IMR-90 (cell line): ENCODE results near the gene BPGM. TPM values are rescaled to one million over a fixed set of nuclear protein-coding genes. Genes with fewer than 3 reads are reported as not detected.

Experiments
- ATAC-seq: fragments of 200-7000 bp; cut with Tn5 transposase; 2 replicates; pipeline ENCODE4 v1.9.1; 2020; ENCODE audit warnings: low read depth, mild to moderate bottlenecking, moderate library complexity
- BruUV-seq: library from RNA; stranded (reverse); fragments of 400-500 nt; replicated peaks from 2 replicates; lab custom pipeline; 2021; lab: Mats Ljungman, UMichigan
- CTCF ChIA-PET: fragments of 300-600 bp; formaldehyde crosslinking; extraction: SDS; loops from one replicate; lab custom pipeline; 2021; ENCODE audit warnings: antibody characterized with exemption; lab: Yijun Ruan, JAX
- POLR2A ChIA-PET: fragments of 300-600 bp; sonication (Branson Sonifier 250); formaldehyde crosslinking; loops from one replicate; lab custom pipeline; 2022; ENCODE audit warnings: antibody characterized with exemption; ENCODE audit not compliant: unreplicated experiment; lab: Charles Lee
- DNase-seq: peaks from one replicate; pipeline ENCODE4 v3.0.0; 2013
- H2AFZ ChIP-seq: replicated peaks from 2 replicates; pipeline ENCODE3; 2013; ENCODE audit warnings: low read length, mild to moderate bottlenecking; ENCODE audit not compliant: poor library complexity
- H2AK5ac ChIP-seq: 2 replicates; pipeline ENCODE4 v1.6.1; 2013; ENCODE audit warnings: low read depth, low read length, inconsistent platforms
- H2AK9ac ChIP-seq: replicated peaks from 2 replicates; pipeline ENCODE3; 2013; ENCODE audit warnings: mild to moderate bottlenecking, low read depth, low read length, moderate library complexity; ENCODE audit not compliant: poor library complexity
- H2BK120ac ChIP-seq: 2 replicates; pipeline ENCODE4 v1.6.1; 2013; ENCODE audit warnings: low read depth, low read length, inconsistent platforms
- H2BK15ac ChIP-seq: 3 replicates; pipeline ENCODE4 v1.6.1; 2013; ENCODE audit warnings: low read depth, low read length, inconsistent platforms
- H2BK20ac ChIP-seq: 2 replicates; pipeline ENCODE4 v1.6.1; 2013; ENCODE audit warnings: low read depth, mild to moderate bottlenecking, inconsistent platforms, low read length, moderate library complexity
- H2BK5ac ChIP-seq: 2 replicates; pipeline ENCODE4 v1.6.1; 2013; ENCODE audit warnings: mild to moderate bottlenecking, low read depth, low read length, inconsistent platforms; ENCODE audit not compliant: poor library complexity, severe bottlenecking
- H3K14ac ChIP-seq: replicated peaks from 2 replicates; pipeline ENCODE4 v1.6.1; 2013; ENCODE audit warnings: low read depth, low read length, inconsistent platforms
- H3K18ac ChIP-seq: 2 replicates; pipeline ENCODE4 v1.6.1; 2013; ENCODE audit warnings: low read depth, low read length, control low read depth
- H3K23ac ChIP-seq: 2 replicates; pipeline ENCODE4 v1.6.1; 2013; ENCODE audit warnings: low read depth, low read length, inconsistent platforms
- H3K27ac ChIP-seq: 2 replicates; pipeline ENCODE4 v1.5.1; 2013; ENCODE audit warnings: mild to moderate bottlenecking, control low read depth, low read length; ENCODE audit not compliant: insufficient read depth
- H3K27me3 ChIP-seq: 2 replicates; pipeline ENCODE4 v1.6.1; 2013; ENCODE audit warnings: low read length; ENCODE audit not compliant: control insufficient read depth, insufficient read depth
- H3K36me3 ChIP-seq: 2 replicates; pipeline ENCODE4 v1.6.1; 2013; ENCODE audit warnings: low read length, mixed read lengths; ENCODE audit not compliant: control insufficient read depth, insufficient read depth
- H3K4ac ChIP-seq: 2 replicates; pipeline ENCODE4 v1.6.1; 2013; ENCODE audit warnings: low read depth, low read length, inconsistent platforms
- H3K4me1 ChIP-seq: 2 replicates; pipeline ENCODE4 v1.6.1; 2013; ENCODE audit warnings: low read length, mixed read lengths; ENCODE audit not compliant: control insufficient read depth, insufficient read depth
- H3K4me2 ChIP-seq: 2 replicates; pipeline ENCODE4 v1.6.1; 2013; ENCODE audit warnings: low read depth, mild to moderate bottlenecking, control low read depth, low read length, moderate library complexity
- H3K4me3 ChIP-seq: 2 replicates; pipeline ENCODE4 v1.5.1; 2013; ENCODE audit warnings: low read depth, mild to moderate bottlenecking, control low read depth, low read length, moderate library complexity; ENCODE audit not compliant: insufficient read depth
- H3K56ac ChIP-seq: 2 replicates; pipeline ENCODE4 v1.6.1; 2013; ENCODE audit warnings: low read length, inconsistent platforms; ENCODE audit not compliant: insufficient read depth; ENCODE audit errors: extremely low read depth
- H3K79me1 ChIP-seq, 2 experiments: 2 replicates each; pipeline ENCODE4 v1.6.1; 2013; ENCODE audit warnings: low read length in 2 of 2, inconsistent platforms in 1 of 2, low read depth in 1 of 2
- H3K9ac ChIP-seq: 2 replicates; pipeline ENCODE4 v1.6.1; 2013; ENCODE audit warnings: low read depth, low read length, control low read depth
- H3K9me1 ChIP-seq: 2 replicates; pipeline ENCODE4 v1.6.1; 2013; ENCODE audit warnings: low read length, inconsistent platforms; ENCODE audit not compliant: insufficient read depth
- H3K9me3 ChIP-seq: 2 replicates; pipeline ENCODE4 v1.6.1; 2013; ENCODE audit warnings: low read length; ENCODE audit not compliant: control insufficient read depth, insufficient read depth
- H4K20me1 ChIP-seq: 2 replicates; pipeline ENCODE4 v1.6.1; 2013; ENCODE audit warnings: low read length, inconsistent platforms; ENCODE audit not compliant: insufficient read depth
- H4K5ac ChIP-seq: 2 replicates; pipeline ENCODE4 v1.6.1; 2013; ENCODE audit warnings: mild to moderate bottlenecking, low read depth, low read length, control low read depth
- H4K8ac ChIP-seq, 2 experiments: 2 replicates each; pipeline ENCODE4 v1.6.1; 2013; ENCODE audit warnings: low read depth in 2 of 2, low read length in 2 of 2, control low read depth in 1 of 2, inconsistent platforms in 1 of 2
- H4K91ac ChIP-seq: 2 replicates; pipeline ENCODE4 v1.6.1; 2013; ENCODE audit warnings: low read depth, low read length, inconsistent platforms; ENCODE audit not compliant: insufficient read depth
- CEBPB ChIP-seq: IDR thresholded peaks from 2 replicates; pipeline ENCODE4 v1.6.1; 2012; ENCODE audit warnings: low read depth, low read length, improper control_type of control experiment
- CHD1 ChIP-seq: IDR thresholded peaks from 2 replicates; pipeline ENCODE4 v1.6.1; 2012; ENCODE audit warnings: low read depth, low read length, improper control_type of control experiment
- ELK1 ChIP-seq: fragments of 150-350 bp; IDR thresholded peaks from 2 replicates; pipeline ENCODE4 v1.6.1; 2016; ENCODE audit warnings: low read depth, mild to moderate bottlenecking, low read length, moderate library complexity, borderline replicate concordance
- FOS ChIP-seq: fragments of 150-350 bp; IDR thresholded peaks from 2 replicates; pipeline ENCODE4 v1.6.1; 2016; ENCODE audit warnings: low read depth, low read length
- MAFK ChIP-seq: IDR thresholded peaks from 2 replicates; pipeline ENCODE4 v1.6.1; 2012; ENCODE audit warnings: low read depth, low read length, improper control_type of control experiment
- MAZ ChIP-seq: IDR thresholded peaks from 2 replicates; pipeline ENCODE4 v1.6.1; 2012; ENCODE audit warnings: low read depth, mild to moderate bottlenecking, low read length, improper control_type of control experiment, moderate library complexity, borderline replicate concordance
- MXI1 ChIP-seq: IDR thresholded peaks from 2 replicates; pipeline ENCODE4 v1.6.1; 2012; ENCODE audit warnings: low read depth, mild to moderate bottlenecking, low read length, moderate library complexity, borderline replicate concordance
- NFE2L2 ChIP-seq: fragments of 150-350 bp; IDR thresholded peaks from 2 replicates; pipeline ENCODE4 v1.6.1; 2016; ENCODE audit warnings: low read depth, mild to moderate bottlenecking, low read length
- POLR2A ChIP-seq: IDR thresholded peaks from 2 replicates; pipeline ENCODE4 v1.6.1; 2012; ENCODE audit warnings: mild to moderate bottlenecking, low read depth, low read length
- RAD21 ChIP-seq: IDR thresholded peaks from 2 replicates; pipeline ENCODE4 v1.6.1; 2012; ENCODE audit warnings: low read length, improper control_type of control experiment
- RCOR1 ChIP-seq: IDR thresholded peaks from 2 replicates; pipeline ENCODE4 v1.6.1; 2012; ENCODE audit warnings: mild to moderate bottlenecking, low read length, improper control_type of control experiment; ENCODE audit not compliant: insufficient replicate concordance
- RFX5 ChIP-seq: IDR thresholded peaks from 2 replicates; pipeline ENCODE4 v1.8.0; 2012; ENCODE audit warnings: low read depth, mild to moderate bottlenecking, low read length, moderate library complexity
- SMC3 ChIP-seq: fragments of 150-350 bp; IDR thresholded peaks from 2 replicates; pipeline ENCODE4 v1.6.1; 2016; ENCODE audit warnings: low read depth, mild to moderate bottlenecking, antibody characterized with exemption, low read length, moderate library complexity
- USF2 ChIP-seq: fragments of 150-350 bp; IDR thresholded peaks from 2 replicates; pipeline ENCODE4 v1.6.1; 2017; ENCODE audit warnings: mild to moderate bottlenecking, antibody characterized with exemption, low read length, low read depth
- WGBS, 2 experiments: methylation state at CpG; one replicate each; pipeline versions ENCODE4 v1.1.5 to v1.1.7; 2013; ENCODE audit warnings: missing lambda C conversion rate in 2 of 2; ENCODE audit not compliant: insufficient read length in 1 of 2; ENCODE audit errors: extremely low coverage in 2 of 2; 5-methylcytosine and 5-hydroxymethylcytosine counted together
- dilution Hi-C: fragments of 300-500 bp; cut with HindIII; formaldehyde crosslinking; loops from one replicate; pipeline ENCODE4 v1.14.3; 2018; ENCODE audit warnings: low sequenced_read_pairs; ENCODE audit not compliant: unreplicated experiment
- in situ Hi-C: fragments of 300-500 bp; cut with MboI; formaldehyde crosslinking; loops from 3 replicates; pipeline ENCODE4 v1.14.3; 2019; ENCODE audit warnings: low sequenced_read_pairs, inconsistent platforms, mixed read lengths
- intact Hi-C: fragments of 100-400 bp; cut with micrococcal nuclease; formaldehyde crosslinking; loops from 2 replicates; pipeline ENCODE4 v1.10.0; 2022
- polyA plus RNA-seq, 3 experiments: library from polyadenylated mRNA; depleted of rRNA; stranded (reverse); fragments of >200 nt; gene quantifications; 2 replicates each; pipeline ENCODE4 v1.2.3, GENCODE V29; 2012; ENCODE audit warnings: low replicate concordance in 1 of 3
- total RNA-seq: library from RNA; depleted of rRNA; stranded (reverse); fragments of >200 nt; gene quantifications from 2 replicates; pipeline ENCODE4 v1.2.3, GENCODE V29; 2012

BPGM gene
- total and polyA plus RNA-seq, 2 of the 4 experiments (the other 2 are of a cell fraction): 18.8 to 20.0 TPM

GRCh38 chr7:134613623-134614347 is 32.9 kb upstream of the BPGM start:
- Histone ChIP-seq H3K4me3 (no peak overlapping the region), H3K4me1 (peaks cover 4% of the 10 kb centered on the region; the same call in 1 of the 2 replicates), H3K4me2 (peak overlapping the region; percentile 53; the same call in 1 of the 2 replicates), H3K9me3 (no peaks in the 10 kb centered on the region), H3K36me3 (no peaks in the 10 kb centered on the region), H3K79me1 (no peaks in the 10 kb centered on the region), H3K23ac (no peak overlapping the region), H3K18ac (peak overlapping the region; percentile 92; the same call in 1 of the 2 replicates), H3K14ac (peak overlapping the region; percentile 42; the same call in 1 of the 2 replicates), H2AFZ (no peak overlapping the region), H3K27me3 (no peaks in the 10 kb centered on the region), H3K4ac (peak overlapping the region; percentile 88; the same call in 1 of the 2 replicates), H4K5ac (peak overlapping the region; percentile 70; the same call in 1 of the 2 replicates), H4K8ac (peak overlapping the region; percentile 16 to 78; a peak in 3 of 4 replicates), H2AK9ac (no peak overlapping the region), H3K9me1 (peaks cover 4% of the 10 kb centered on the region), H2BK120ac (peak overlapping the region; percentile 87), H3K9ac (no peak overlapping the region), H2BK5ac (peak overlapping the region; percentile 97), H3K56ac (peak overlapping the region; percentile 50), H2AK5ac (peak overlapping the region; percentile 91; the same call in 1 of the 2 replicates), H2BK20ac (peak overlapping the region; percentile 91), H4K20me1 (no peaks in the 10 kb centered on the region), H2BK15ac (peak overlapping the region; percentile 97; the same call in 2 of the 3 replicates), H4K91ac (peak overlapping the region; percentile 85; the same call in 1 of the 2 replicates), H3K27ac (peak overlapping the region; percentile 28; the same call in 1 of the 2 replicates)
- ChIA-PET POLR2A (interaction anchor here (1.0 kb wide), 1 partner anchor 12 kb away, joined by 3 read pairs; no protein-coding TSS in a partner anchor), CTCF (interaction anchor here (0.9 to 1.6 kb wide), 2 partner anchors 11 to 19 kb away, joined by 3 read pairs; no protein-coding TSS in a partner anchor)
- DNase-seq (peak; percentile 99), ATAC-seq (peak; percentile 92)
- BruUV-seq: no TSS peak
- no CpG with 5 or more reads among the region's 3 CpGs for WGBS, 2 experiments
- intact Hi-C loops (no loop called here), in situ Hi-C loops (loop anchor here (5.0 kb wide), 1 partner anchor 171 kb away; no protein-coding TSS in a partner anchor), dilution Hi-C loops (no loop called here)
- TF ChIP-seq MXI1: no peak
- peak; percentile 17; the same call in 1 of the 2 replicates for TF ChIP-seq POLR2A
- peak; percentile 92 for TF ChIP-seq USF2
- TF ChIP-seq MAZ: no peak
- peak; percentile 22; the same call in 1 of the 2 replicates for TF ChIP-seq RAD21
- peak; percentile 17; the same call in 1 of the 2 replicates for TF ChIP-seq SMC3
- no peak for TF ChIP-seq RFX5
- no peak for TF ChIP-seq RCOR1
- no peak for TF ChIP-seq ELK1
- TF ChIP-seq FOS: peak; percentile 81
- peak; percentile 100 for TF ChIP-seq CEBPB
- TF ChIP-seq CHD1: no peak
- peak; percentile 43 for TF ChIP-seq MAFK
- no peak for TF ChIP-seq NFE2L2
